GM23248 (cell line): ENCODE measurements around the gene TBC1D3B. TPM values are rescaled to one million over a fixed set of nuclear protein-coding genes. Genes with fewer than 3 reads are reported as not detected.
"Not testable (repeated sequence)": the region's sequence is repeated elsewhere in the genome, so short reads cannot be mapped to it uniquely, and the experiment has no call there.

Experiments used
- DNase-seq: peaks from one replicate; pipeline ENCODE4 v3.0.0-alpha.2; 2015
- H2AFZ ChIP-seq: fragments of 200-600 bp; sonication (generic); 2 replicates; pipeline ENCODE4 v1.6.1; 2016; ENCODE audit warnings: antibody characterized with exemption
- H3F3A ChIP-seq: fragments of 200-600 bp; sonication (generic); 2 replicates; pipeline ENCODE4 v1.6.1; 2016; ENCODE audit warnings: mild to moderate bottlenecking, antibody characterized with exemption, mixed run types; ENCODE audit not compliant: insufficient read depth
- H3K27ac ChIP-seq: fragments of 200-600 bp; sonication (generic); 2 replicates; pipeline ENCODE4 v1.5.1; 2016; ENCODE audit warnings: mild to moderate bottlenecking
- H3K27me3 ChIP-seq: fragments of 200-600 bp; sonication (generic); replicated peaks from 2 replicates; pipeline ENCODE4 v1.6.1; 2016; ENCODE audit warnings: mild to moderate bottlenecking; ENCODE audit not compliant: insufficient read depth
- H3K36me3 ChIP-seq: fragments of 200-600 bp; sonication (generic); 2 replicates; pipeline ENCODE4 v1.6.1; 2016; ENCODE audit warnings: low read depth, mild to moderate bottlenecking
- H3K4me1 ChIP-seq: fragments of 200-600 bp; sonication (generic); 2 replicates; pipeline ENCODE4 v1.6.1; 2016; ENCODE audit warnings: mild to moderate bottlenecking; ENCODE audit not compliant: insufficient read depth
- H3K4me2 ChIP-seq: fragments of 200-600 bp; sonication (generic); one replicate; pipeline ENCODE4 v1.6.1; 2016; ENCODE audit warnings: mild to moderate bottlenecking; ENCODE audit not compliant: unreplicated experiment
- H3K4me3 ChIP-seq: fragments of 200-600 bp; sonication (generic); 2 replicates; pipeline ENCODE4 v1.5.1; 2016; ENCODE audit warnings: mild to moderate bottlenecking
- H3K79me2 ChIP-seq: fragments of 200-600 bp; sonication (generic); 2 replicates; pipeline ENCODE4 v1.6.1; 2016; ENCODE audit warnings: mild to moderate bottlenecking; ENCODE audit not compliant: insufficient read depth
- H3K9ac ChIP-seq: fragments of 200-600 bp; sonication (generic); 2 replicates; pipeline ENCODE4 v1.6.1; 2016; ENCODE audit warnings: mild to moderate bottlenecking
- H3K9me2 ChIP-seq: fragments of 200-600 bp; sonication (generic); 2 replicates; pipeline ENCODE4 v1.6.1; 2016; ENCODE audit warnings: mixed run types, mild to moderate bottlenecking, moderate library complexity; ENCODE audit not compliant: insufficient read depth
- H3K9me3 ChIP-seq: fragments of 200-600 bp; sonication (generic); one replicate; pipeline ENCODE4 v1.6.1; 2017; ENCODE audit warnings: low read depth
- H4K20me1 ChIP-seq: fragments of 200-600 bp; sonication (generic); 2 replicates; pipeline ENCODE4 v1.6.0; 2016; ENCODE audit not compliant: insufficient read depth
- EZH2 ChIP-seq: fragments of 200-600 bp; sonication (generic); IDR thresholded peaks from 2 replicates; pipeline ENCODE4 v1.6.1; 2018; ENCODE audit warnings: antibody characterized with exemption, mild to moderate bottlenecking; ENCODE audit not compliant: insufficient read depth, poor library complexity, severe bottlenecking
- EZH2phosphoT487 ChIP-seq: fragments of 200-600 bp; sonication (generic); IDR thresholded peaks from 2 replicates; pipeline ENCODE4 v1.6.1; 2018; ENCODE audit warnings: antibody characterized with exemption, moderate library complexity, mild to moderate bottlenecking, low read depth; ENCODE audit not compliant: insufficient read depth
- WGBS, 2 experiments: methylation state at CpG; one replicate each; pipeline ENCODE4 v1.1.6; 2015 to 2017; ENCODE audit warnings: low lambda C conversion rate in 2 of 2, low coverage in 1 of 2; ENCODE audit errors: missing lambda C conversion rate in 2 of 2; 5-methylcytosine and 5-hydroxymethylcytosine counted together
- in situ Hi-C: fragments of 300-500 bp; cut with MboI; formaldehyde crosslinking; loops from 2 replicates; pipeline ENCODE4 v1.15.0; 2020
- polyA plus RNA-seq: library from polyadenylated mRNA; unstranded; fragments of >200 nt; fragmentation: Nextera tagmentation; extraction: Ambion mirVana; gene quantifications from 2 replicates; pipeline ENCODE4 v1.2.1, GENCODE V29; 2016
- total RNA-seq: library from RNA; depleted of rRNA; stranded (reverse); fragments of >200 nt; shearing (Covaris generic); gene quantifications from 2 replicates; pipeline ENCODE4 v1.2.3, GENCODE V29; 2014

TBC1D3B gene
- total and polyA plus RNA-seq, 2 experiments from 2014 or later: 0.64 TPM; not detected in 1

DNA sequence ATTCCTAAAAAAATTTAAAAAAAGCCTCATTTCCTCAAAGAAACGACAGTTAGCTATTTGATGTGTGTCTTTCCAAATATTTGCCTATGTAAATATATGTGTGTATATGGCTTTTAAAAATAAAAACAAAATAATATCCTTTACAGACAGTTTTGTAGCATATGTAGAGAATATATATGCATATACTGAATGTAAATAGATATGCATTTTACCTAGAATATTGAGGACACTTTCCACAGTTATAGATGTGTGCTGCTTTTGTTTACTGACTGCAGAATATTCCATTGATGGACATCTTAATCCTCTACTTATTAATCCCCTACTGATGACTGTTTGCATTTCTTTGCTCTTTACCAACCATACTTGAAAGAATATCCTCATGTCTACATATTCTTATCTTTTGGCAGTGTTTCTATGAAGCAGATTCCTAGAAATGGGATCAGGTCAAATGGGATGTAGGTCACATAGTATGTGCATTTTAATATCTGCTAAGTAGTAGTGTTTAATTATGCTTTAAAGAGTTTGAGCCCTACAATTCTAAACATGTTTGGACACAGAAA lies 16.9 kb upstream of the TBC1D3B start:
- TF ChIP-seq EZH2phosphoT487 (no peak), EZH2 (no peak)
- H3K4me1 ChIP-seq: peaks cover 14% of the 10 kb centered on the region
- no peak overlapping the region for H3K9ac ChIP-seq
- no peaks in the 10 kb centered on the region for H4K20me1 ChIP-seq
- no peaks in the 10 kb centered on the region for H3K79me2 ChIP-seq
- H3F3A ChIP-seq: peaks cover 21% of the 10 kb centered on the region; the same call in 1 of the 2 replicates
- no peaks in the 10 kb centered on the region for H3K9me2 ChIP-seq
- no peak overlapping the region for H2AFZ ChIP-seq
- 44 to 51% methylated on average over 1 of the region's 1 CpG for WGBS, 2 experiments
- H3K9me3 ChIP-seq: no peaks in the 10 kb centered on the region
- H3K27me3 ChIP-seq: no peaks in the 10 kb centered on the region
- in situ Hi-C loops: no loop called here
- no peak overlapping the region for H3K4me3 ChIP-seq
- no peak for DNase-seq
- no peaks in the 10 kb centered on the region for H3K36me3 ChIP-seq
- no peak overlapping the region for H3K4me2 ChIP-seq
- no peak overlapping the region for H3K27ac ChIP-seq

DNA sequence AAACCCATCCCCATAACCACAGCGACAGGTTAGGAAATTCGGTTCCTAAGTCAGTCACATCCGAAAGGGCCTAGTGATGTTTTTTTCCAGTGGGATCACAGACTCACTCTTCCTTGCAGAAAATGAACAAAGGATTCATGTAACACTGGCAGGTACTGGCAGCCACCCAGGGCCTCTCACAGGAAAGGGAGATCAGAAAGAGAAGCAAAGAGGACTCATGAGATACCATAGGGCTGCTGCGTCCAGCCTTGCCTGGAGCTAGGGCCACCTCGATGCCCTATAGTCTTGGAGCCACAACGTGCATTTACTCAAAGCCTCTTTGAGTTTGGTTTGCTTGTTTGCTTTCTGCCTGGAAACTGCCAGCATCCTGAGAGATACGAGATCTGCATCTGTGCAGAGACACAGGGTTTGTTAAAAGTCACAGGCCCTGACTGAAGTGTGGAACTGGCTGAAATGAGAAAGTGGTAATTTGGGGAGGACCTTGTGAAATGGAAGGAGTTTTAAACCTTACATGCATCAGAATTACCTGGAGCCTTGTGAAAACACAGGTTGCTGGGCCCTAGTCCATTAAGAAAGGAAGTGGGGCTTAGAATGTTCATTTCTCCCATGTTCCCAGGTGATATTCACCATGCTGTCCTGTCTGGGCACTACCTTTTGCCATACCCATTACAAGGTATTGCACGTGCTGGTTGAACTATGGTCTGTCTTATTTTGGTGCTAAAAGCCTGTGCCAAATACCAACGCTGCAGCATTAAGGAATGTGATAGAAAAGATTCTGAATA lies 14.3 kb upstream of the TBC1D3B start:
- not testable (repeated sequence) for DNase-seq

DNA sequence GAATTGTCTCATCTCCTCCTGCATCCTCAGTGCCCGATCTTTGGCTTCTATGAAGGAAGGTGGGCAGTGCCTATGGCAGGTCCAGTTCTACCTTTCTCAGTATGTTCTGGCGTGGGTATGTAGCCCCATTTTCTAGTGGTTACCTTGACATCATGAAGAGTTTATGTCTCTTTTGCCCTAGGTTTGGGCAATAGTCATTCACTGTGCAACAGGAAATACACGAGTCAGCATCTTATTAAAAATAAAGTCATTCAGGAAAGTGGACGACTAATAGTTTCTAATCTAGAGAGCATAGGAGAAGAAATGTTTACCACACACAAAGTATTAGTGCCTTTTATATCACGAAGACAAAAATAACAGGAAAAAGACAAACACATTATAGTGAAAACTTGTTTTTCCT lies 13.6 kb upstream of the TBC1D3B start:
- H3K79me2 ChIP-seq, H4K20me1 ChIP-seq, H2AFZ ChIP-seq, H3K4me2 ChIP-seq, H3K9me2 ChIP-seq, H3K36me3 ChIP-seq, DNase-seq, H3K27ac ChIP-seq, H3K27me3 ChIP-seq, in situ Hi-C loops, H3K9me3 ChIP-seq, H3K4me3 ChIP-seq, H3K9ac ChIP-seq: not testable (repeated sequence)
- H3F3A ChIP-seq: peaks cover 21% of the 10 kb centered on the region; the same call in 1 of the 2 replicates
- peaks cover 14% of the 10 kb centered on the region for H3K4me1 ChIP-seq
- WGBS, 2 experiments: 58 to 59% methylated on average over 5 of the region's 5 CpGs

More for the DNA sequence above, 14.3 kb upstream of the TBC1D3B start:
- H3K9ac ChIP-seq, H2AFZ ChIP-seq, H3K27me3 ChIP-seq, H3K79me2 ChIP-seq, H3K4me3 ChIP-seq, H3K9me3 ChIP-seq, H4K20me1 ChIP-seq, in situ Hi-C loops, H3K9me2 ChIP-seq, H3K36me3 ChIP-seq, H3K27ac ChIP-seq, H3K4me2 ChIP-seq: not testable (repeated sequence)
- Histone ChIP-seq H3F3A (peaks cover 21% of the 10 kb centered on the region; the same call in 1 of the 2 replicates), H3K4me1 (peaks cover 14% of the 10 kb centered on the region)
- WGBS, 2 experiments: 84 to 86% methylated on average over 9 of the region's 9 CpGs

DNA sequence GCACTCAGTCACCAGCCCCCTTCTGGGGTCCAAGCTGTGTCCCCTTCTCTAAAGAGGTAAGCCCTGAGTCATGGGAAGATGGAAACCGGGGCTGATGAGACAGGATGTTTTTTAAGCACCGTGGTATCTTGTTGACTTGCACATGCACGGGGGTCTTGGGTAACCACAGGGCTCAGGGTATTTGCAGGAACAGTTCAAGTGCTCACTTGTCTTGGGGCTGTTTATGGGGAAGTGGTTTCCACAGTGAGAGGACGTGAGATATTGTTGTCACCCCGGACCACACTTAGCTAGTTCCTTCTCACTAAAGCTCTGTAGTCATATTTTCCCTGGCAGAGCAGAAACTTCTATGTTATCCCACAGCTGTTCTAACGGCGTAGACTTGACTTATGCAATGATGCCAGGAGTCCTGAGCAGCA lies 12.5 kb upstream of the TBC1D3B start:
- Histone ChIP-seq H3K27ac (no peak overlapping the region), H4K20me1 (no peaks in the 10 kb centered on the region), H3K4me3 (no peak overlapping the region), H3K9me3 (no peaks in the 10 kb centered on the region), H3K36me3 (no peaks in the 10 kb centered on the region), H3F3A (peaks cover 21% of the 10 kb centered on the region; the same call in 1 of the 2 replicates), H3K4me2 (no peak overlapping the region), H2AFZ (no peak overlapping the region), H3K79me2 (peaks cover 9% of the 10 kb centered on the region), H3K9me2 (no peaks in the 10 kb centered on the region), H3K9ac (no peak overlapping the region), H3K27me3 (no peaks in the 10 kb centered on the region), H3K4me1 (peaks cover 16% of the 10 kb centered on the region)
- WGBS, 2 experiments: 47 to 52% methylated on average over 7 of the region's 7 CpGs
- DNase-seq: no peak
- in situ Hi-C loops: no loop called here
- TF ChIP-seq EZH2 (no peak), EZH2phosphoT487 (no peak)

DNA sequence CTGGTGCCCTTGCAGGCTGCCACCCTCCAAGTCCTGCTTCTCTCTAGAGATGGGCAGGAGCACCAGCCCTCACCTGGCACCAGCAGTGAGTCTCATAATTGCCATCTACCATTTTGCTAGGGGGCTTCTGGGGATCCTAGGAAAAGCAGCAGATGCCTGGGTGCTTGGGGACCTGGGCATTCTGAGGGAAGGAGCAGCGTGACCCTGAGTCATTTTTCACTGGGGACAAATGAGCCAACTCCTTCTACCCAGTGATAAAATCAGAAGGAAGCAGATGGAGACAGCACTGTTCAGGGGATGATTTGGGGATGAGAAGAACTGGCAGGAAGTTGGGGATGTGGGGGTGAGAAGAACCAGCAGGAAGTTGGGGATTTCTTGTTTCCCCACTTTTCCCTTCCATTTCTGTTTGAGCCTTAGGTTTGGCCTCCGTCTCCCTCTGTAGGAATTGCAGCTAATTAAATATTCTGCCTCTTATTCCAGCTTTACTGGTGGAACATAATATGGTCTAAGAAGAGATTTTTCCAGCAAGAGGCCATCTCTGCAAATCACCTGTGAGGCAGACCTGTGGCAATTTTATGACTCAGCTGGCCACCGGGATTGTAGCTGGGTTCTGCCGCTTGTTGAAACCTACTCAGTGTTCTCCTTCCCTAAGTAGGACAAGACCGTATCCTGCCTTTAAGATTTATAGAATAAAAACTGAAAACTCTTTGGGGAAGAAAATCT lies 11.7 kb upstream of the TBC1D3B start:
- H3K4me3 ChIP-seq, in situ Hi-C loops, H4K20me1 ChIP-seq, H3K36me3 ChIP-seq, H3K9me2 ChIP-seq, H3K9ac ChIP-seq, H2AFZ ChIP-seq, H3K27ac ChIP-seq, DNase-seq, H3K9me3 ChIP-seq, H3K4me2 ChIP-seq, H3K27me3 ChIP-seq: not testable (repeated sequence)
- WGBS, 2 experiments: 67 to 73% methylated on average over 5 of the region's 5 CpGs
- Histone ChIP-seq H3K79me2 (peaks cover 13% of the 10 kb centered on the region), H3K4me1 (peaks cover 18% of the 10 kb centered on the region), H3F3A (peaks cover 15% of the 10 kb centered on the region; the same call in 1 of the 2 replicates)

DNA sequence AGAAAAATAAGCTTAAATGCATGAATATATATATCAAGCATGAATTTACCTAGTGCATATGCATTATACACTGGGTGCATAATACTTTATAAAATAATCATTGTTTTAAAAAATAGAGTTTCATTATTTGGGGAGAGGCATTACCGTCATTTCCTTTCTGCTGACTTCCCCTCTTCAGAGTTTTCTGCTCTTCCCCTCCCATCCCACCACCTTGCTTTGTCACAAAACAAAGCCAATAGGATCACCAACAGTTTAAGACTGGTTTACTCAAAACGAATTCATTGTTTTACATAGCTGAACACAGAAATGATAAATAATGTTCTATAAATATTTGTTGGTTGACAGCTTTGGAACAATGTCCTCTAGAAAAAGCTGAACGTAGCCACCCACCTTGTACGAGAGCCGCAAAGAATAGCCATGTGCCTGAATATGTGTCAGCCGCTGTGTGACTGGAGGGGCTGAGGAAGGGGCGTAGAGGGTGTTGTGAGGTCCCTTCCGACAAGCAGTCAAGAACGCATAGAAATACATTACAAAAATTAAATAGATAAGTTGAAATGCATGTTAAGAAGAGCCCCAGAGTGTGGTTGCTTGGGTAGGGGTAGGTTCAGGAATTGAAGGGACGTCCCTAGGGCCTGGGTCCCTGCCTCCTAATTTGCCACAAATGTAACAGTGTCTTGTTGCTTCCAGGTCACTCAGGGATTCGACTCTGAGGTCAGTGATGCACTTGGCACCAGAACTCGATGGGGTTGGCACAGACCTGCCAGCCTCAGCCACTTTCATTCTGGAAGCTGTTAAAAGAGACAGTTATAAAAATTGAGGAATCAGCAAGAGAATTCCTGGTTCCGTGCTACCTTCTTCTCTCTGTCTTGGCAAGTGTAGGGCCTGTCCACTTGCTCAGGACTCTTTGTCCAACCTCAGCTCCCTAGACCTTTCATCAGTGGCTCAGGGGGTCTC lies 10.7 kb upstream of the TBC1D3B start:
- H3K9me3 ChIP-seq, in situ Hi-C loops, H3K27me3 ChIP-seq, DNase-seq, H2AFZ ChIP-seq, H3K4me2 ChIP-seq, H3K9ac ChIP-seq, H3F3A ChIP-seq, H3K9me2 ChIP-seq, H3K4me1 ChIP-seq, H3K4me3 ChIP-seq, H4K20me1 ChIP-seq, H3K36me3 ChIP-seq, H3K27ac ChIP-seq: not testable (repeated sequence)
- 87 to 94% methylated on average over 13 of the region's 13 CpGs for WGBS, 2 experiments
- peaks cover 13% of the 10 kb centered on the region for H3K79me2 ChIP-seq
